HepG2 (cell line): ENCODE measurements around the gene DAZAP1. TPM values are rescaled to one million over a fixed set of nuclear protein-coding genes. Genes with fewer than 3 reads are reported as not detected.

Source experiments
- ARID2 ChIP-seq: sonication (generic); formaldehyde crosslinking; IDR thresholded peaks from 2 replicates; pipeline ENCODE4 v1.8.1; 2022; ENCODE audit warnings: mild to moderate bottlenecking, missing genetic modification reagents, borderline replicate concordance
- ATF7-NPFF ChIP-seq: sonication (generic); formaldehyde crosslinking; IDR thresholded peaks from 2 replicates; pipeline ENCODE4 v1.8.1; 2023; ENCODE audit warnings: mild to moderate bottlenecking, low read depth, missing genetic modification reagents, moderate library complexity
- BRD4 ChIP-seq: sonication (generic); formaldehyde crosslinking; IDR thresholded peaks from 2 replicates; pipeline ENCODE4 v1.4.0; 2020; ENCODE audit warnings: missing genetic modification reagents
- CAMTA2 ChIP-seq: sonication (generic); formaldehyde crosslinking; IDR thresholded peaks from 2 replicates; pipeline ENCODE4 v1.4.0; 2020; ENCODE audit warnings: mild to moderate bottlenecking, missing genetic modification reagents, borderline replicate concordance
- KLF16 ChIP-seq, 2 experiments: sonication (generic) in 1 of 2; formaldehyde crosslinking in 1 of 2; IDR thresholded peaks; 2 replicates each; pipeline versions ENCODE4 v1.6.1 to v1.8.0; 2016 to 2023; ENCODE audit warnings: missing genetic modification reagents in 2 of 2, missing compliant biosample characterization in 1 of 2
- NR2C2 ChIP-seq: sonication (generic); formaldehyde crosslinking; IDR thresholded peaks from 2 replicates; pipeline ENCODE4 v1.4.0; 2020; ENCODE audit warnings: missing genetic modification reagents, mild to moderate bottlenecking, moderate library complexity, borderline replicate concordance
- PHF8 ChIP-seq: sonication (generic); formaldehyde crosslinking; IDR thresholded peaks from 2 replicates; pipeline ENCODE4 v1.5.0; 2020; ENCODE audit warnings: missing genetic modification reagents
- SIN3B ChIP-seq: fragments of 150-350 bp; IDR thresholded peaks from 2 replicates; pipeline ENCODE4 v1.6.1; 2014; ENCODE audit warnings: low read length
- YEATS4 ChIP-seq: sonication (generic); formaldehyde crosslinking; IDR thresholded peaks from 2 replicates; pipeline ENCODE4 v1.4.0; 2020; ENCODE audit warnings: missing genetic modification reagents, borderline replicate concordance
- ZBTB3 ChIP-seq: sonication (generic); formaldehyde crosslinking; IDR thresholded peaks from 2 replicates; pipeline ENCODE4 v1.4.0; 2020; ENCODE audit warnings: low read depth, mild to moderate bottlenecking, moderate library complexity, missing genetic modification reagents, borderline replicate concordance
- ZNF138 ChIP-seq: sonication (generic); formaldehyde crosslinking; IDR thresholded peaks from 2 replicates; pipeline ENCODE4 v1.5.0; 2020; ENCODE audit warnings: mild to moderate bottlenecking, low read depth, missing genetic modification reagents
- ZNF772 ChIP-seq: sonication (generic); formaldehyde crosslinking; IDR thresholded peaks from 2 replicates; pipeline ENCODE4 v1.5.0; 2020; ENCODE audit warnings: mild to moderate bottlenecking, missing genetic modification reagents
- ZNF777 ChIP-seq: sonication (generic); formaldehyde crosslinking; IDR thresholded peaks from 2 replicates; pipeline ENCODE4 v1.4.0; 2020; ENCODE audit warnings: missing genetic modification reagents
- polyA plus RNA-seq, 8 experiments: library from polyadenylated mRNA; depleted of rRNA in 3 of 8; stranded (reverse) in 7 of 8; unstranded in 1 of 8; fragments of >200 nt; fragmentation: Illumina TruSeq in 4 of 8; extraction: Trizol in 4 of 8; gene quantifications; 2 replicates each; pipeline versions ENCODE4 v1.2.1 to v1.2.3, GENCODE V29; 2011 to 2016; ENCODE audit warnings: low read depth in 4 of 8, missing spikeins in 1 of 8, mixed read lengths in 1 of 8; ENCODE audit not compliant: insufficient read depth in 1 of 8
- total RNA-seq, 5 experiments: library from RNA; depleted of rRNA; stranded (reverse); fragments of >200 nt; fragmentation: Illumina TruSeq; extraction: Trizol; gene quantifications; 2 replicates each; pipeline ENCODE4 v1.2.3, GENCODE V29; 2016; ENCODE audit warnings: low read depth in 1 of 5
- TF ChIP-seq, protein P1 (sequence below): fragments of 450-650 bp; IDR thresholded peaks from 2 replicates; pipeline ENCODE4 v1.6.1; 2016
- TF ChIP-seq, protein P2 (sequence below): sonication (generic); formaldehyde crosslinking; IDR thresholded peaks from 2 replicates; pipeline ENCODE4 v1.4.0; 2020; ENCODE audit warnings: mild to moderate bottlenecking, missing genetic modification reagents, borderline replicate concordance
- TF ChIP-seq, protein P3 (sequence below): sonication (generic); formaldehyde crosslinking; IDR thresholded peaks from 2 replicates; pipeline ENCODE4 v1.4.0; 2020; ENCODE audit warnings: missing genetic modification reagents, borderline replicate concordance
- TF ChIP-seq, protein P4 (sequence below): sonication (generic); formaldehyde crosslinking; IDR thresholded peaks from 2 replicates; pipeline ENCODE4; 2020; ENCODE audit warnings: missing genetic modification reagents, mild to moderate bottlenecking, borderline replicate concordance

DAZAP1 gene
- total and polyA plus RNA-seq, 2 of the 13 experiments (the other 11 are each of a cell fraction or from before 2014, with no cell fraction given) = 63.3 to 79.2 TPM

DNA sequence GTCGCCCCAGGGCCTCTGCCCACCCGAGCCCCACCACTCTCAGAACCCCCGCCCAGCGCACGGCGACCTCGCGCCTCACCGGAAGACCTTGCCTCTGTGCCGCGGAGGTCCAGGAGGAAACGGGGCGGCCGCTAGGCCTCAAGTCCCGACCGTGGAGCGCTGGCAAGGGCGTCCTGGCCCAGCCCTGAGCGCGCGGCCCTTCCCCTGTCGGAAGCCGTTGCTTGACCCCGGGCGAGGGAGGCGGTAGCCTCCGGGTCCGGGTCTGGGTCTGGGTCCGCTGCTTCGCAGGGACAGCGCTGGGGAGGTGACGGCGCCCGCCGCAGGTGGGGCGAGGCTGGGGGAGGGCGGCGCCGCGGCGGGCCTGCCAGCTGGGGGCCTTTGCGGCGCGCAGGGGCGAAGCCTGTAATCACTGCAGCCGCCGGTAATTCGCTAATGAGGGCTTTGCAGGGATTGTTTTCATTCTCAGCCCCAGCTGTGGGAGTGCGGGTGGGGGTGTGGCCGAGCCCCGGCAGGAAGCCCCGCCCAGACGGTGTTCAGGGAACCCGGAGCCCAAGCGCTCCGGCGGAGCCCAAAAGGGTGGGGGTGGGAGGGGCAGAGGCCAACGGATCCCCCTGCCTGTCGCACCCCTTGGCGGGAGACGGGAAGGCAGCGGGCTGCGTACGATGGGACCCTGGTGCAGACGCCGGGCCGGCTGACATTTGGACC lies 63.1 kb downstream of the DAZAP1 start (continued):
- TF ChIP-seq, protein P1, sequence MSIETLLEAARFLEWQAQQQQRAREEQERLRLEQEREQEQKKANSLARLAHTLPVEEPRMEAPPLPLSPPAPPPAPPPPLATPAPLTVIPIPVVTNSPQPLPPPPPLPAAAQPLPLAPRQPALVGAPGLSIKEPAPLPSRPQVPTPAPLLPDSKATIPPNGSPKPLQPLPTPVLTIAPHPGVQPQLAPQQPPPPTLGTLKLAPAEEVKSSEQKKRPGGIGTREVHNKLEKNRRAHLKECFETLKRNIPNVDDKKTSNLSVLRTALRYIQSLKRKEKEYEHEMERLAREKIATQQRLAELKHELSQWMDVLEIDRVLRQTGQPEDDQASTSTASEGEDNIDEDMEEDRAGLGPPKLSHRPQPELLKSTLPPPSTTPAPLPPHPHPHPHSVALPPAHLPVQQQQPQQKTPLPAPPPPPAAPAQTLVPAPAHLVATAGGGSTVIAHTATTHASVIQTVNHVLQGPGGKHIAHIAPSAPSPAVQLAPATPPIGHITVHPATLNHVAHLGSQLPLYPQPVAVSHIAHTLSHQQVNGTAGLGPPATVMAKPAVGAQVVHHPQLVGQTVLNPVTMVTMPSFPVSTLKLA = no peak
- TF ChIP-seq ZBTB3 (CRISPR knock-in tag) (0 out of 2 replicates have a peak, but pooled peaks have one; percentile 49), CAMTA2 (CRISPR knock-in tag) (0 out of 2 replicates have a peak, but pooled peaks have one; percentile 39), ZNF777 (CRISPR knock-in tag) (peak; percentile 42; the same call in 1 of the 2 replicates), YEATS4 (CRISPR knock-in tag) (0 out of 2 replicates have a peak, but pooled peaks have one; percentile 29), NR2C2 (CRISPR knock-in tag) (peak; percentile 49; the same call in 1 of the 2 replicates), PHF8 (CRISPR knock-in tag) (peak; percentile 50), ATF7-NPFF (CRISPR knock-in tag) (peak; percentile 71; the same call in 1 of the 2 replicates), SIN3B (no peak), BRD4 (CRISPR knock-in tag) (no peak), KLF16 (CRISPR knock-in tag; IDR thresholded peaks at IDR 0.05) (0 out of 4 replicates have a peak, but pooled peaks of 1 of the 2 experiments have one; percentile 14), ZNF772 (CRISPR knock-in tag) (peak; percentile 54; the same call in 1 of the 2 replicates), ZNF138 (CRISPR knock-in tag) (0 out of 2 replicates have a peak, but pooled peaks have one; percentile 34), ARID2 (0 out of 2 replicates have a peak, but pooled peaks have one; percentile 31)
- TF ChIP-seq, protein P2, sequence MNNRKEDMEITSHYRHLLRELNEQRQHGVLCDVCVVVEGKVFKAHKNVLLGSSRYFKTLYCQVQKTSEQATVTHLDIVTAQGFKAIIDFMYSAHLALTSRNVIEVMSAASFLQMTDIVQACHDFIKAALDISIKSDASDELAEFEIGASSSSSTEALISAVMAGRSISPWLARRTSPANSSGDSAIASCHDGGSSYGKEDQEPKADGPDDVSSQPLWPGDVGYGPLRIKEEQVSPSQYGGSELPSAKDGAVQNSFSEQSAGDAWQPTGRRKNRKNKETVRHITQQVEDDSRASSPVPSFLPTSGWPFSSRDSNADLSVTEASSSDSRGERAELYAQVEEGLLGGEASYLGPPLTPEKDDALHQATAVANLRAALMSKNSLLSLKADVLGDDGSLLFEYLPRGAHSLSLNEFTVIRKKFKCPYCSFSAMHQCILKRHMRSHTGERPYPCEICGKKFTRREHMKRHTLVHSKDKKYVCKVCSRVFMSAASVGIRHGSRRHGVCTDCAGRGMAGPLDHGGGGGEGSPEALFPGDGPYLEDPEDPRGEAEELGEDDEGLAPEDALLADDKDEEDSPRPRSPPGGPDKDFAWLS (CRISPR knock-in tag) = no peak
- TF ChIP-seq, protein P3, sequence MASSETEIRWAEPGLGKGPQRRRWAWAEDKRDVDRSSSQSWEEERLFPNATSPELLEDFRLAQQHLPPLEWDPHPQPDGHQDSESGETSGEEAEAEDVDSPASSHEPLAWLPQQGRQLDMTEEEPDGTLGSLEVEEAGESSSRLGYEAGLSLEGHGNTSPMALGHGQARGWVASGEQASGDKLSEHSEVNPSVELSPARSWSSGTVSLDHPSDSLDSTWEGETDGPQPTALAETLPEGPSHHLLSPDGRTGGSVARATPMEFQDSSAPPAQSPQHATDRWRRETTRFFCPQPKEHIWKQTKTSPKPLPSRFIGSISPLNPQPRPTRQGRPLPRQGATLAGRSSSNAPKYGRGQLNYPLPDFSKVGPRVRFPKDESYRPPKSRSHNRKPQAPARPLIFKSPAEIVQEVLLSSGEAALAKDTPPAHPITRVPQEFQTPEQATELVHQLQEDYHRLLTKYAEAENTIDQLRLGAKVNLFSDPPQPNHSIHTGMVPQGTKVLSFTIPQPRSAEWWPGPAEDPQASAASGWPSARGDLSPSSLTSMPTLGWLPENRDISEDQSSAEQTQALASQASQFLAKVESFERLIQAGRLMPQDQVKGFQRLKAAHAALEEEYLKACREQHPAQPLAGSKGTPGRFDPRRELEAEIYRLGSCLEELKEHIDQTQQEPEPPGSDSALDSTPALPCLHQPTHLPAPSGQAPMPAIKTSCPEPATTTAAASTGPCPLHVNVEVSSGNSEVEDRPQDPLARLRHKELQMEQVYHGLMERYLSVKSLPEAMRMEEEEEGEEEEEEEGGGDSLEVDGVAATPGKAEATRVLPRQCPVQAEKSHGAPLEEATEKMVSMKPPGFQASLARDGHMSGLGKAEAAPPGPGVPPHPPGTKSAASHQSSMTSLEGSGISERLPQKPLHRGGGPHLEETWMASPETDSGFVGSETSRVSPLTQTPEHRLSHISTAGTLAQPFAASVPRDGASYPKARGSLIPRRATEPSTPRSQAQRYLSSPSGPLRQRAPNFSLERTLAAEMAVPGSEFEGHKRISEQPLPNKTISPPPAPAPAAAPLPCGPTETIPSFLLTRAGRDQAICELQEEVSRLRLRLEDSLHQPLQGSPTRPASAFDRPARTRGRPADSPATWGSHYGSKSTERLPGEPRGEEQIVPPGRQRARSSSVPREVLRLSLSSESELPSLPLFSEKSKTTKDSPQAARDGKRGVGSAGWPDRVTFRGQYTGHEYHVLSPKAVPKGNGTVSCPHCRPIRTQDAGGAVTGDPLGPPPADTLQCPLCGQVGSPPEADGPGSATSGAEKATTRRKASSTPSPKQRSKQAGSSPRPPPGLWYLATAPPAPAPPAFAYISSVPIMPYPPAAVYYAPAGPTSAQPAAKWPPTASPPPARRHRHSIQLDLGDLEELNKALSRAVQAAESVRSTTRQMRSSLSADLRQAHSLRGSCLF (CRISPR knock-in tag) = no peak
- TF ChIP-seq, protein P4, sequence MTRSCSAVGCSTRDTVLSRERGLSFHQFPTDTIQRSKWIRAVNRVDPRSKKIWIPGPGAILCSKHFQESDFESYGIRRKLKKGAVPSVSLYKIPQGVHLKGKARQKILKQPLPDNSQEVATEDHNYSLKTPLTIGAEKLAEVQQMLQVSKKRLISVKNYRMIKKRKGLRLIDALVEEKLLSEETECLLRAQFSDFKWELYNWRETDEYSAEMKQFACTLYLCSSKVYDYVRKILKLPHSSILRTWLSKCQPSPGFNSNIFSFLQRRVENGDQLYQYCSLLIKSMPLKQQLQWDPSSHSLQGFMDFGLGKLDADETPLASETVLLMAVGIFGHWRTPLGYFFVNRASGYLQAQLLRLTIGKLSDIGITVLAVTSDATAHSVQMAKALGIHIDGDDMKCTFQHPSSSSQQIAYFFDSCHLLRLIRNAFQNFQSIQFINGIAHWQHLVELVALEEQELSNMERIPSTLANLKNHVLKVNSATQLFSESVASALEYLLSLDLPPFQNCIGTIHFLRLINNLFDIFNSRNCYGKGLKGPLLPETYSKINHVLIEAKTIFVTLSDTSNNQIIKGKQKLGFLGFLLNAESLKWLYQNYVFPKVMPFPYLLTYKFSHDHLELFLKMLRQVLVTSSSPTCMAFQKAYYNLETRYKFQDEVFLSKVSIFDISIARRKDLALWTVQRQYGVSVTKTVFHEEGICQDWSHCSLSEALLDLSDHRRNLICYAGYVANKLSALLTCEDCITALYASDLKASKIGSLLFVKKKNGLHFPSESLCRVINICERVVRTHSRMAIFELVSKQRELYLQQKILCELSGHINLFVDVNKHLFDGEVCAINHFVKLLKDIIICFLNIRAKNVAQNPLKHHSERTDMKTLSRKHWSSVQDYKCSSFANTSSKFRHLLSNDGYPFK = peak; percentile 13; the same call in 1 of the 2 replicates
